A673 (cell line): ENCODE data around the gene COA7. TPM values are rescaled to one million over a fixed set of nuclear protein-coding genes. Genes with fewer than 3 reads are reported as not detected.

Experiments used
- total RNA-seq: library from RNA; stranded (reverse); gene quantifications from 2 replicates; pipeline ENCODE4 v1.2.3, GENCODE V29; 2021

COA7 gene
- total RNA-seq, 1 experiment from 2014 or later, result 53.4 TPM

Other genes with a start within 250 kb of the COA7 start
- gene TUT4, start 145.3 kb downstream of the COA7 start, total RNA-seq, result 71.2 and 81.3 TPM in 2 replicates
- gene GPX7, start 96.0 kb downstream of the COA7 start, total RNA-seq, result 25.2 and 30.8 TPM in 2 replicates
- gene SHISAL2A, start 65.2 kb downstream of the COA7 start, total RNA-seq, result not detected in 2 replicates
- 23.1 and 25.9 TPM in 2 replicates for gene ZYG11B, start 28.1 kb upstream of the COA7 start, total RNA-seq
- 0.17 and 0.31 TPM in 2 replicates for gene ZYG11A, start 144.4 kb upstream of the COA7 start, total RNA-seq
- 7.4 and 14.6 TPM in 2 replicates for gene ECHDC2, start 223.4 kb upstream of the COA7 start, total RNA-seq
- gene SCP2, start 228.9 kb upstream of the COA7 start, total RNA-seq, result 73.2 and 83.4 TPM in 2 replicates